GM20000 (cell line): ENCODE measurements around the gene TANK.
A peak's percentile ranks its signal among the peaks of the same experiment; 100 is the strongest.

Experiments used
- DNase-seq: peaks from one replicate; pipeline ENCODE4 v3.0.0; 2012; ENCODE audit warnings: low spot score
- TF ChIP-seq, protein P1 (sequence below): IDR thresholded peaks from 2 replicates; pipeline ENCODE4 v1.5.1; 2012; ENCODE audit warnings: mild to moderate bottlenecking, control low read depth; ENCODE audit errors: extremely low read depth, missing control alignments

The TANK gene

DNA sequence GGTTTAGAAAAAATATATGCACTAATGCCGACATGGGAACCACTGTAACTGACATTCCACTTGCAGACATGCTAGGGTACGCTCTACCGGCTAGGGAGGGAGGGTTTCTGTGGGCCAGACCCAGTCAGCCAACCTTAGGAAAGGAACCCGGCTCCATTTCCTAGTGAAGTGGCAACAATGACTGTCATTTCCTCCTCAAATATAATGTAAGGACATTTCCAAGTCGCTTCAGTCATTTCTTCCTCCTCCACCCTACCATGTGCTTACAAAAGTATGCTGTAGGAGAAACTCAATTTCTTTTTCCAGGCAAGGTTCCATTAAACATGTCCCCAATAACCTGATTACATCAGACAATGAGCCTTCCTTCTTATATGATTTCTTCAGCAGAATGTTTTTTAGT is 83.7 kb downstream of the TANK start:
- TF ChIP-seq, protein P1, sequence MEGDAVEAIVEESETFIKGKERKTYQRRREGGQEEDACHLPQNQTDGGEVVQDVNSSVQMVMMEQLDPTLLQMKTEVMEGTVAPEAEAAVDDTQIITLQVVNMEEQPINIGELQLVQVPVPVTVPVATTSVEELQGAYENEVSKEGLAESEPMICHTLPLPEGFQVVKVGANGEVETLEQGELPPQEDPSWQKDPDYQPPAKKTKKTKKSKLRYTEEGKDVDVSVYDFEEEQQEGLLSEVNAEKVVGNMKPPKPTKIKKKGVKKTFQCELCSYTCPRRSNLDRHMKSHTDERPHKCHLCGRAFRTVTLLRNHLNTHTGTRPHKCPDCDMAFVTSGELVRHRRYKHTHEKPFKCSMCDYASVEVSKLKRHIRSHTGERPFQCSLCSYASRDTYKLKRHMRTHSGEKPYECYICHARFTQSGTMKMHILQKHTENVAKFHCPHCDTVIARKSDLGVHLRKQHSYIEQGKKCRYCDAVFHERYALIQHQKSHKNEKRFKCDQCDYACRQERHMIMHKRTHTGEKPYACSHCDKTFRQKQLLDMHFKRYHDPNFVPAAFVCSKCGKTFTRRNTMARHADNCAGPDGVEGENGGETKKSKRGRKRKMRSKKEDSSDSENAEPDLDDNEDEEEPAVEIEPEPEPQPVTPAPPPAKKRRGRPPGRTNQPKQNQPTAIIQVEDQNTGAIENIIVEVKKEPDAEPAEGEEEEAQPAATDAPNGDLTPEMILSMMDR: no peak
- DNase-seq: peak; percentile 19

DNA sequence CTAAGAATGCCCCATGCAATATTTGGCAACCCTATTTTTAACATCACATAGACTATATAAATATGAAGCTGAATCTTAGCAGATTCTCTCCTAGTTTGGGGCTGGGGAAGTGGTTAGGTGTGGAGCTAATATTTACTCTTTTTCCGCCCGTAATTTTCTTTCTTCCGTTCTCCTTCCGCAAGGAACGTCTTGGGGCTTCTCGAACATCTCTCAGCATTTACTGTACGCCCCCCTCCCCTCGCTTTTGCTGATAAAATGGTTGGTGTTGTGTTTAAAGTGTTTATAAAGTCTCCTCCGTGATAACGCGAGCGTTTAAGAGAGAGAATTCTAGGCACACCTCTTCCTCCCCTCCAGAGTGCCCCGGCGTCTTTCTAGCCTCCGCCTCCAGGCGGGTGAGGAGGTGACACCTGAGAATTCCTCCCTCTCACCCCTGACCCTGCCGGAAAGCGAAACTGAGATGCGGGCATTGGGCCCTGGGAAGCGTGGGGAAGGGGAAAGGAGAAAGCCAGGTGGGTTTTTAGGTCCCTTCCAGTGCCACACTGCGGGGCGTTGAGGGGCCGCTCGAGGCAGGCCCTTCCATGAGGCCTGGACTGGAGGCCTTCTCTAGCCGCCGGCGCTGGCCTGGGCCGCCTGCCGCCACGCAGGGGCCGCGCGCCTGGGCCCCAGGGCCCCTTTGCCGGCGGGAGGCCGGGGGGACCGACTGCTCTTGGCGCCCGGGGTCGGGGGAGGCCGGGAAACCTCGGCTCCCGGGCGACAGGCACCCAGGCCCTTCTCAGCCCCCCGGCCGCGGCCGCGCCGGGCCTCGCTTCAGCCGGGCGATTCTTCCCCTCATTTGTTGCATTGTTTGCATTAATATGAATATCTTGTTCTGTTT is 84.4 kb downstream of the TANK start:
- peak; percentile 78 for DNase-seq

DNA sequence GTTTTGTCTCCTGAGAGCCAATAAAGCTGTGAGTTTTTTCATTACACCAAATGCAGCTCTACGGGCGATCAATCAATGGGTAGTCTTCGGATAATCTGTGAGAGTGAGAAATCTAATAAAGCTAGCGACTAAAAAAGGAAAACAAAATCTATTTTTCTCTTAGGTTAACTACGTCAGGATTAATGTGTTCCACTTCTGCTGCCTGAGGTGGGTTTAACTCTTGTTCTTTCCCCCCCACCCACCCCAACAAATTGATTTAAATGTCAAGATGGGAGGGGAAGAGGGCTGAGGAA is 85.0 kb downstream of the TANK start:
- no peak for DNase-seq
- TF ChIP-seq, protein P1: no peak

DNA sequence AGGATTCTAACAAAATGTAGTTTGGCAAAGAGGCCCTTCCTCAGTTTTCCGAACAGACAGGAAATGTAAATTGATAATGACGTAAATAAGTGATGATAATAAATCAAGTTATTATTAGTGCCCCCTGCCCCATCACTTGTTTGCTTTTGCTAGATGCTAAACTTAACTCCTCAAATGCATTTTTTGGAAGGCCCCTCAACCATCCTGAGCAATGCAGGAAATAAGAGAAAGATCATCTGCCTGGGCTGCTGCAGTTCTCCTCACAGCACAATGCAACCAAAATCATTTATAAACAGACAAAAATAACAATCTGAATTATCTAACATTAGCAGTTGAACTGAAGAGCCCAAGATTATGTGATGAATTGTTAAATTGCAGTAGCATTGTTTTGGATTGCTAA is 85.4 kb downstream of the TANK start:
- DNase-seq: no peak
- TF ChIP-seq, protein P1: no peak

DNA sequence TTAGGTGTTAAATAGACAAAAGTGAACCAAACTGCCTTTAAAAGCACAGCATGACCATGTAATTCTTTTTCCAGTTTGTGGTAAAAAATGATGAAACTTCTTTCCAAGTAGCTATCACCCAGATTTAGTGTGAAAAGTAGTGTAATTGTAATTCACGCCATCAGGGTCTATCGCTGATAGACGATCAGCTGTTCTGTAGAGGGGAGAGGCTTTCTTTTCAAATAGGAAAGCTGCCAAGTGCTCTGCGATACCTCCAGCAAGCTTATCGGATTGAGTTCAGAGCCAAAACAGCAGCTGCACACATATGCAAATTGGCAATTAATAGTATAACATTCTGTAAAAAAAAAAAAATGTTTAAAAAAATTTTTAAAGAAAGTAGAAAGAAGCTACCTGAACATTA is 86.1 kb downstream of the TANK start:
- TF ChIP-seq, protein P1: no peak
- DNase-seq: no peak

DNA sequence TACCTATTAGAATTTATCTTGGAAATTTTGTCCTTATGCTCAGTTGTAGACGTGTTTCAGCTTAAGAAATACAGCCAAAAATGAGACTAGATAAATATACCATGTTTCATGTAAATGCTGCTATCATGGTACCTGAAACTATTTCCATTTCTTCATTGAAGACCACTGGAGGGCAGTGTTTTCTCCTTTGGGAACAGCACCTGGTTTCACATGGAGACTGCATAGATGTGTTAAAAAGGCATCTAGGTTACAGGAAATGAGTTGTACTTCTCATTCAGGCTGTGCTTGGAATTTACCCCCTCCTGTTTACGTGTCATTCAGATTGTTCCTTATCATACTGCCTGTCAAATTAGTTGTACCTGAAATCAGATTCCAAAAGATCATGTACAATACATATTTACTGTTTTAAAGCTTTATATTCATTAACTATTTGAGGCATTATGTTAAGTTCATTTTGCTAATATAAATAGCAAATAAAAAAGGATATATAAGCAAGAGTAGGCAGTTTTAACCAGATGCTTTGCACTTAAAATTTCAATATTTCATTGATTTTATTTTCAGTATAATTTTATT is 90.7 kb downstream of the TANK start:
- DNase-seq: peak; percentile 39
- TF ChIP-seq, protein P1: peak; percentile 31

DNA sequence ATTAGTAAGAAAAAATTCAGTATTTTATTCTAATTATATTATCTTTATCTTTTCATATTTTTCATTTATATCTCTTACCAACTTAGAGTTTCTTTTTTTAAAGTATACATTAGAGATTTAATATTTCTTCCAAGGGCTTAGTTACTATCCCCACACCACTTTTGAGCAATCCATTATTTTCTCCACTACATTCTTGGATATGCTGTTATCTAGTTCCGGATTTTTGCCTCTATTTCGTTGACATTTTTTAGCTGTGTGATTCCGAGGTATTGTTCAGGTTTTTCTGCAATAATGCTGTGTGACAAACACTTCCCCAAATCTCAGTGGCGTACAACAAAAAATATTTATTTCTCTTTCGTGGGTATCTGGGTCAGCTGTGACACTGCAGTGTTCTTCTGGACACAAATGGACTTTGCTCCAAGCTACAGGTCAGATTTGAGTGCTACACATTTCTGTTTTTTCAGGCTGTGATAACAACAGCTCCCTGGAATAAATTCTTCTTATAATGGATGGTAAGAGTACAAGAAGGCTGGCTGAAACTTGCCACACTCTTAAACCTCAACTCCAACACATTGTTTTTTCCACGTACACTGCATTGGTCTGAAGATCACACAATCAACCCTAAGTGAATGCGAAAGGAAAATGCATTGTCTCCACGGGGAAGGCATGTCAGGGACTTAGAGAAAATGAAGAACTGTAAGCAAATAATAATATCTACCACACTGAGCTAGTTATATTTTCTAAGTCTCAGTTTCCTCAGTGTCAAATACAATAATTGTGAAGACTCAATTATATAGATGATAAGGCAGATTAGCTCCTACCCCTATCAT is 97.1 kb downstream of the TANK start:
- TF ChIP-seq, protein P1: no peak
- no peak for DNase-seq
